OCI-M1 (cell line): ENCODE measurements around the gene SLC17A4.

ENCODE experiments used
- DNase-seq: peaks from one replicate; lab custom pipeline; 2025; lab: John Stamatoyannopoulos, UW

Gene SLC17A4

GRCh38 chr6:25749837-25750236 is 4.7 kb upstream of the SLC17A4 start:
- DNase-seq, result peak; percentile 81

- no peak for DNase-seq
These were observed 3.6 kb upstream of the SLC17A4 start for GRCh38 chr6:25750906-25751305.

GRCh38 chr6:25753079-25753478 is 1.5 kb upstream of the SLC17A4 start:
- DNase-seq, result no peak

GRCh38 chr6:25755483-25755882 is 941 bp downstream of the SLC17A4 start:
- DNase-seq, result no peak

- DNase-seq, result peak; percentile 83
These were observed 2.1 kb downstream of the SLC17A4 start for GRCh38 chr6:25756382-25757363.

- DNase-seq, result no peak
These were observed 3.5 kb downstream of the SLC17A4 start for GRCh38 chr6:25757936-25758642.

GRCh38 chr6:25764611-25765010 is 10.1 kb downstream of the SLC17A4 start:
- no peak for DNase-seq

- DNase-seq, result no peak
These were observed 14.0 kb downstream of the SLC17A4 start for GRCh38 chr6:25768566-25768965.

GRCh38 chr6:25769983-25770382 is 15.4 kb downstream of the SLC17A4 start:
- DNase-seq, result no peak

GRCh38 chr6:25774120-25774715 is 19.7 kb downstream of the SLC17A4 start:
- peak; percentile 57 for DNase-seq

- no peak for DNase-seq
These were observed 22.5 kb downstream of the SLC17A4 start for GRCh38 chr6:25777031-25777430.

GRCh38 chr6:25777856-25778649 is 23.5 kb downstream of the SLC17A4 start:
- no peak for DNase-seq

GRCh38 chr6:25781134-25781533 is 26.6 kb downstream of the SLC17A4 start:
- DNase-seq, result no peak

- DNase-seq, result no peak
These were observed 32.9 kb downstream of the SLC17A4 start for GRCh38 chr6:25787428-25787827.

GRCh38 chr6:25788305-25788922 is 33.9 kb downstream of the SLC17A4 start:
- DNase-seq, result peak; percentile 81

- no peak for DNase-seq
These were observed 34.9 kb downstream of the SLC17A4 start for GRCh38 chr6:25789475-25789874.

- no peak for DNase-seq
These were observed 37.5 kb downstream of the SLC17A4 start for GRCh38 chr6:25792016-25792415.

- DNase-seq, result peak; percentile 12
These were observed 39.4 kb downstream of the SLC17A4 start for GRCh38 chr6:25793970-25794369.

- no peak for DNase-seq
These were observed 40.2 kb downstream of the SLC17A4 start for GRCh38 chr6:25794784-25795183.

- DNase-seq, result no peak
These were observed 46.9 kb downstream of the SLC17A4 start for GRCh38 chr6:25801436-25801835.

GRCh38 chr6:25804804-25805203 is 50.3 kb downstream of the SLC17A4 start:
- DNase-seq, result no peak
